Upper lobe of left lung (tissue), 6 donors: ENCODE measurements around the gene DISC1. TPM values are rescaled to one million over a fixed set of nuclear protein-coding genes. Genes with fewer than 3 reads are reported as not detected.
"Not testable (repeated sequence)": the region's sequence is repeated elsewhere in the genome, so short reads cannot be mapped to it uniquely, and the experiment has no call there.

Experiments used
- ATAC-seq, 2 donors: fragments of 200-7000 bp; cut with Tn5 transposase; one replicate each; pipeline ENCODE4 v1.9.1; 2022; ENCODE audit warnings: mild to moderate bottlenecking in 2 of 2, moderate library complexity in 2 of 2; ENCODE audit not compliant: low FRiP score in 2 of 2
- DNase-seq, 2 donors: peaks; one replicate each; pipeline ENCODE4 v3.0.0-alpha.2; 2019 to 2020
- H3K27ac ChIP-seq, 4 donors: fragments of 200-600 bp; sonication (generic); one replicate each; pipeline ENCODE4 v1.5.1; 2016 to 2019
- H3K27me3 ChIP-seq, 4 donors: fragments of 200-600 bp; sonication (generic); one replicate each; pipeline ENCODE4 v1.5.1; 2017 to 2019
- H3K36me3 ChIP-seq, 4 donors: fragments of 200-600 bp; sonication (generic); one replicate each; pipeline ENCODE4 v1.5.1; 2016 to 2019
- H3K4me1 ChIP-seq, 4 donors: fragments of 200-600 bp; sonication (generic); one replicate each; pipeline ENCODE4 v1.5.1; 2018 to 2019
- H3K4me3 ChIP-seq, 4 donors: fragments of 200-600 bp; sonication (generic); one replicate each; pipeline ENCODE4 v1.5.1; 2017 to 2019; ENCODE audit warnings: mild to moderate bottlenecking in 2 of 4, moderate library complexity in 1 of 4
- H3K9me3 ChIP-seq, 4 donors: fragments of 200-600 bp; sonication (generic); one replicate each; pipeline ENCODE4 v1.5.1; 2018 to 2019
- CTCF ChIP-seq, 6 experiments: fragments of 450-650 bp in 4 of 6; fragments of 200-600 bp in 2 of 6; sonication (generic) in 2 of 6; IDR thresholded peaks; one replicate each; pipeline ENCODE4 v1.5.1; 2016 to 2019; ENCODE audit warnings: antibody characterized with exemption in 6 of 6
- EP300 ChIP-seq, 4 donors: sonication (generic); formaldehyde crosslinking; IDR thresholded peaks; one replicate each; pipeline ENCODE4 v1.5.1; 2017; ENCODE audit warnings: antibody characterized with exemption in 4 of 4, control low read depth in 2 of 4
- POLR2A ChIP-seq, 4 donors: fragments of 450-650 bp; IDR thresholded peaks; one replicate each; pipeline ENCODE4 v1.5.1; 2016 to 2017; ENCODE audit warnings: antibody characterized with exemption in 4 of 4, mild to moderate bottlenecking in 2 of 4
- POLR2AphosphoS5 ChIP-seq, 2 donors: sonication (generic); formaldehyde crosslinking; IDR thresholded peaks; one replicate each; pipeline ENCODE4 v1.5.1; 2017; ENCODE audit warnings: antibody characterized with exemption in 2 of 2
- WGBS, 2 donors: methylation state at CpG; one replicate each; pipeline ENCODE4 v1.1.5; 2017 to 2018; 5-methylcytosine and 5-hydroxymethylcytosine counted together
- total RNA-seq, 6 donors: library from RNA; depleted of rRNA in 4 of 6; stranded (reverse); fragments of >200 nt in 4 of 6; gene quantifications; one replicate each; pipeline versions ENCODE4 v1.1.0 to v1.2.1, GENCODE V29; 2016 to 2021
- donor health status: DM: no; HTN: no; CAD: no; lungs with moderate emphysema.
- donor health status: DM: no; HTN: yes; CAD: no; lungs with severe emphysema.

Gene DISC1
- total RNA-seq, 6 donors from 2014 or later, result 6.1 to 16.8 (median 10.5) TPM

GRCh38 chr1:231668826-231669225 is 42.2 kb downstream of the DISC1 start:
- H3K36me3 ChIP-seq, result no peaks in the 10 kb centered on the region
- peaks cover 0 to 3% (median 0%) of the 10 kb centered on the region in 4 donors for H3K9me3 ChIP-seq
- no peaks in the 10 kb centered on the region for H3K4me1 ChIP-seq
- no peak for DNase-seq
- TF ChIP-seq CTCF (IDR thresholded peaks at IDR 0.05), result no peak
- TF ChIP-seq EP300 (IDR thresholded peaks at IDR 0.05), result no peak
- H3K4me3 ChIP-seq, result no peak overlapping the region
- H3K27me3 ChIP-seq, result no peaks in the 10 kb centered on the region
- H3K27ac ChIP-seq, result no peak overlapping the region
- no peak for ATAC-seq

- H3K4me3 ChIP-seq, H3K9me3 ChIP-seq, H3K27me3 ChIP-seq, DNase-seq, H3K4me1 ChIP-seq, H3K27ac ChIP-seq, ATAC-seq, H3K36me3 ChIP-seq: not testable (repeated sequence)
- 83 to 95% methylated on average over 4 of the region's 4 CpGs for WGBS, 2 donors
Measured at GRCh38 chr1:231669864-231670621, 43.5 kb downstream of the DISC1 start.

- DNase-seq (no peak), ATAC-seq (no peak)
- WGBS, 2 donors, result 96 to 100% methylated on average over 1 of the region's 1 CpG
- Histone ChIP-seq H3K4me3 (no peak overlapping the region), H3K9me3 (peaks cover 0 to 3% (median 0%) of the 10 kb centered on the region in 4 donors), H3K27ac (no peak overlapping the region), H3K36me3 (no peaks in the 10 kb centered on the region), H3K4me1 (no peaks in the 10 kb centered on the region), H3K27me3 (no peaks in the 10 kb centered on the region)
- no peak for TF ChIP-seq POLR2A (IDR thresholded peaks at IDR 0.05)
- no peak for TF ChIP-seq EP300 (IDR thresholded peaks at IDR 0.05)
- no peak for TF ChIP-seq POLR2AphosphoS5 (IDR thresholded peaks at IDR 0.05)
Measured at GRCh38 chr1:231670755-231671154, 44.2 kb downstream of the DISC1 start.

GRCh38 chr1:231674575-231674974 is 48.0 kb downstream of the DISC1 start:
- TF ChIP-seq CTCF (IDR thresholded peaks at IDR 0.05) (no peak), POLR2A (IDR thresholded peaks at IDR 0.05) (no peak), EP300 (IDR thresholded peaks at IDR 0.05) (no peak), POLR2AphosphoS5 (IDR thresholded peaks at IDR 0.05) (no peak)
- Histone ChIP-seq H3K4me3 (no peak overlapping the region), H3K9me3 (peaks cover 0 to 3% (median 0%) of the 10 kb centered on the region in 4 donors), H3K36me3 (no peaks in the 10 kb centered on the region), H3K27ac (no peak overlapping the region), H3K27me3 (no peaks in the 10 kb centered on the region), H3K4me1 (no peaks in the 10 kb centered on the region)
- ATAC-seq (no peak), DNase-seq (no peak)
- 82 to 86% methylated on average over 6 of the region's 6 CpGs for WGBS, 2 donors

- Histone ChIP-seq H3K27me3 (no peaks in the 10 kb centered on the region), H3K4me3 (no peak overlapping the region), H3K9me3 (no peaks in the 10 kb centered on the region), H3K27ac (no peak overlapping the region), H3K36me3 (no peaks in the 10 kb centered on the region), H3K4me1 (no peaks in the 10 kb centered on the region)
- DNase-seq (no peak), ATAC-seq (no peak)
- TF ChIP-seq EP300 (IDR thresholded peaks at IDR 0.05), result no peak
- TF ChIP-seq POLR2AphosphoS5 (IDR thresholded peaks at IDR 0.05), result no peak
- TF ChIP-seq POLR2A (IDR thresholded peaks at IDR 0.05), result no peak
- no peak for TF ChIP-seq CTCF (IDR thresholded peaks at IDR 0.05)
Measured at GRCh38 chr1:231676487-231676886, 49.9 kb downstream of the DISC1 start.

- no peak for ATAC-seq
- no peak overlapping the region for H3K4me3 ChIP-seq
- no peaks in the 10 kb centered on the region for H3K36me3 ChIP-seq
- no peak for DNase-seq
- TF ChIP-seq POLR2AphosphoS5 (IDR thresholded peaks at IDR 0.05) (no peak), POLR2A (IDR thresholded peaks at IDR 0.05) (no peak), CTCF (IDR thresholded peaks at IDR 0.05) (no peak), EP300 (IDR thresholded peaks at IDR 0.05) (no peak)
- no peak overlapping the region for H3K27ac ChIP-seq
- whole genome bisulfite sequencing, 2 donors, result 94 to 97% methylated on average over 10 of the region's 10 CpGs
- H3K4me1 ChIP-seq, result no peaks in the 10 kb centered on the region
- no peaks in the 10 kb centered on the region for H3K27me3 ChIP-seq
- no peaks in the 10 kb centered on the region for H3K9me3 ChIP-seq
Measured at GRCh38 chr1:231677442-231677841, 50.9 kb downstream of the DISC1 start.
